NCI-H2081 (cell line): Measurements from ENCODE around the gene SMG6.
"Not testable (repeated sequence)": the region's sequence is repeated elsewhere in the genome, so short reads cannot be mapped to it uniquely, and the experiment has no call there.

ENCODE experiments used
- DNase-seq, 2 experiments: peaks; one replicate each; lab custom pipeline; 2025; lab: John Stamatoyannopoulos, UW

The SMG6 gene

DNA sequence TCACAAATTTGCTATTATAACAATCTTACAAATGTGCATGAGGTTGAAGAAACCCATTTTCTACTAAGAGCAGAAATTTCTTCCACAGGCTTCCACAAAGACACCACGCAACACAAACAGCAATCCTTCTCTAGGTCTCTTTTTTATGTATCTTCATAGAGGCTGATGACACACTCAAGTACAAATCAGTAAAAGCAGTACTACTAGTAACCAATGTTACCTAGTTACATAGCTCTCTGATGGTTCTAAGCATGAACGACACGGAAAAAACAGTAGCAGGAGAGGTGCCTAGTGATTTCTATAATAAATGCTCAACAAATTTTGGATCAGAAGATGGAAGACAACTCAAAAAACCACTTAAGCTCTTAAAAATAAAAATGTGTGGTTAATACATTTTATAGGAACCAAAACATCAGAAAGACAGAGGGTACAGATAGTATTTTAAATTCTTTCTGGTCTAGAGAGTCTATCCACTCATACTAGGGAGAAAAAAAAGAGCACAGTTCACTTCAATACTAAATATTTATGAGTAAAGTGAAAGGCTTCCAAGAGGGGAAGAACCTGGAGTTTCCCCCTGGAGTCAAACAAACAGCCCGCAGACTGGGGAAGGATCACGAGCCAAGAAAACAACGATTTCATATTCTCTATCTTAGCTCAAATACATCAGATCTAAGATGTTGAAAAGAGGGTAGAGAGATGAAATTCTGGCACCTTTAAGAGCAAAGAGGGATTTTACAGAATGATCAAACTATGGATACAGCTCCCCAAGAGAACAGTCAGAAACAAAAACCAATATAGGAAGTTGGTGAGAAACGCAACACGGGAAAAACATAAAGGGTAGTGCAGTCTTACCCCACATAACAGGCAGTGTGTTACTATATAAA is 40.2 kb downstream of the SMG6 start:
- DNase-seq, result no peak

DNA sequence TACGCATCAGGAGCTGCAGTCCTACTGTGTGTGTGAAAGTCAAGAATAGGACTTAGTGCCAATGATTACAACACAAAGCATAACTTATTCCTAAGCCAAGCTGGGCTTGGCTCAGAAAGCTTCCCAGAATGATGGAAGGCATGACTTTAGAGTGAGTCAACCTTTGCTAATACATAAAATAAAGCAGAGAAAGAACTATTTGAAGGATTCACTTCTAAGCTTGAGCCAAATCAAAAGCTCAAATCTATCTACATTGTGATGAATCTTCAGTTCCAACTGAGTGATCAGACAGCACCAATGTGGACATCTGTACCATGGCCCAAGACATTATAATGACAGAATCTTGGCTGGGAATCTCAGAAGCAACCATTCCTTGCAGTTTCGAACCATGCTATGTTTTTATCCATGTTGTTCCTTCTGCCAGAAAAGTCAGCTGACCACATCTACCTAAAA is 41.4 kb downstream of the SMG6 start:
- no peak for DNase-seq

DNA sequence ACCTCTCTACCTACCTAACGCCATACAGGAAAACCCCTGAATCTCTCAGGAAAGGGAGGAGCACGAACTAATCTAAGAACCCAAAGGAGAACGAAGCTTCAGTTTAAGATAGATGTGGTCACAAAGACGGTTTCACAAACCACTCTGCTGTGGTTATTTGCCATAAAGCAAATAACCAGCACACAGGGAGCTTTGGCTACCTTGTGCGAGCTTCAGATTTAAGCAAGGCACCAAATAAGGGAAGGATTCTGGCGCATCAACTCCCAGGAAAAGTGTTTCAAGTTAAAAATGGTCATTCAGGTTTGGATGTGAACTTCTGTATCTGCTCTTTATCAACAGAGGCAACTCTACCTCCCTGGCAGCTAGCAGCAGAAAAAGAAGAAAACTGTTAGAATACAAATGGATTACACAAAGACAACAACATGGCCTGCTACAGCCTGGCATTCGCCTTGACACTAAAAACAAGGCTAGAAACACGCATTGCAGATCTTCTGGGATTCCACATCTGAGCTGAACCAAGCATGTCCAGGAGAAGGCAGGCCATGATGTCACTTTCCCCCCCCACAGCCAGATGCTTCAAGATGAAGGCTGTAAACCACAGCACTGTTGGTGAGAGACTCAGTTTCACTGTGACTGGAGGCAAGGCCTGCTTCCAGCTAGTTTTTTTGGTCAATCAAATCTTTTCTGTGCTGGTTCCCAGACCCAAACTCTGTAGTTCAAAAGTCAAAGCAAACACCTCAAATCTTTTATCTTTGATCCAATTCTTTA is 43.6 kb downstream of the SMG6 start:
- no peak for DNase-seq

DNA sequence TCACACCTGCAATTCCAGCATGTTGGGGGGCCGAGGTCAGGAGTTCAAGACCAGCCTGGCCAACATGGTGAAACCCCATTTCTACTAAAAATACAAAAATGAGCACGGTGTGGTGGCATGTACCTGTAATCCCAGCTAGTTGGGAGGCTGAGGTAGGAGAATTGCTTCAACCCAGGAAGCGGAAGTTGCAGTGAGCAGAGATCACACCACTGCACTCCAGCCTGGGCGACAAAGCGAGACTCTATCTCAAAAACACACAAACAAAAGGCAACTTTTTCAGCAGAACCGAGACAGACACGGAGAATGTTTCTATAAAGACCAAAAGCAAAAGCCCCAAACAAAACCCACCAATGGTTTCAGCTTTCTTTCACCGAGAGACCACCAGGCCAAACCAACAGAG is 44.8 kb downstream of the SMG6 start:
- DNase-seq, result not testable (repeated sequence)

DNA sequence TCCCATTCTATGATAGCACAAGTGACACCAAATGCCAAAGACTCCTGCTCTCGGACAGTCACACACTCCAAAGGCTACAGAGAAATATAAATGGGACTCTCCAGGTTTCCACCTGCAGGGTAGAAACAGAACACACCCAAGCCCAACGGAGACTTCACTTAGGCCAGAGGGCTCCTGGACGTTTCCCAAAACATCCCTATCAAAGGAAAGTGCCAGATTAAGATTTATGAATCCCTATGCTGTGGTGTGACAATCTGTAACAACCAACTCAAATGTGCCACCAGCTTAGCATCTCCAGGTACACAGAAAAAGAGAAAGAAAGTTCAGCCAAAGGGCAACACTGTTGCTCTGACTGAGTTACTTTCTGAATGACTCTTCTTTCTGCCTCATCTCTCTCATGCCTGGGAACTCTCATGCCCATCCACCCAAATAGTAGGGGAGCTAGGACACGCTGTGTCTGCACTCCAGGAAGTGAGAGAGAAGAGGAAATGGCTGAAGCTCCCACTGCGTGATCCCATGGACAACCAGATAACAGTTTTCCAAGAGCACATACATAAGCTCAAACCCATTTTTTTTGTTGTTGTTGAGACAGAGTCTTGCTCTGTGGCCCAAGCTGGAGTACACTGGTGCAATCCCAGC is 49.7 kb downstream of the SMG6 start:
- no peak for DNase-seq

DNA sequence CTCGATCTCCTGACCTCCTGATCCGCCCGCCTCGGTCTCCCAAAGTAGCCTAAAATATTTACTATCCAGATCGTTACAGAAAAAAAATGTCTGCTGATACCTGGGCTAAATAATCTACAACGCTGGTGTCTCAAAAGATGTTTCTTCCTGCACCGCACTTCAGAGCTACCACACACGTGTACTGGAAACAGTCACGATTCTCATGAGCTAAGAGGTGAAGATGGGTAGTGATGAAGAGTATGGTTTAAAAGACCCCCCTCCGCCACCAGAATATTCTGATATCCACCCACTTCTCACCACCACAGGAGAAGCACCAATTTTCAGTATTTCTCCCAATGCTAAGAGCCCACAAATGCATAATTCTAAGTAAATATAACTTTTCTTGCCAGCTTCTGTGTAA is 50.2 kb downstream of the SMG6 start:
- no peak for DNase-seq

DNA sequence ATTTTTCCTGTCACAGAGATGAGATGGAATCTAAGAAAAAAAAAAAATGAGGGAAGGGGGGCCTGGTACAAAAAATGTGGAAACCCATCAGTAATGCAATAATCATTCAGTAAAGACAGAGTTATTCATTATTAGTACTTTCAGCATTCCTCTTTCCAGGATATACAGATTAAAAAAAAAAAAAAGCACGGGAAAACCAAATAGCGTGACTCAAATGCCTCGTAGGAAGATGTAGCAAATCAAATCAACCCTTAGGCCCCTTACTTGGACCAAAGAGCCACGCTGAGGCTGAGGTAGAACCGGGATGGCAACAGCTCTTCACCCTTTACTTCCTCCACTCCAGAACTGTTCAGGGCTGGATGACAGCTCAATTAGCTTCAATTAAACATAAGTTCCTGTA is 52.5 kb downstream of the SMG6 start:
- DNase-seq, result no peak

DNA sequence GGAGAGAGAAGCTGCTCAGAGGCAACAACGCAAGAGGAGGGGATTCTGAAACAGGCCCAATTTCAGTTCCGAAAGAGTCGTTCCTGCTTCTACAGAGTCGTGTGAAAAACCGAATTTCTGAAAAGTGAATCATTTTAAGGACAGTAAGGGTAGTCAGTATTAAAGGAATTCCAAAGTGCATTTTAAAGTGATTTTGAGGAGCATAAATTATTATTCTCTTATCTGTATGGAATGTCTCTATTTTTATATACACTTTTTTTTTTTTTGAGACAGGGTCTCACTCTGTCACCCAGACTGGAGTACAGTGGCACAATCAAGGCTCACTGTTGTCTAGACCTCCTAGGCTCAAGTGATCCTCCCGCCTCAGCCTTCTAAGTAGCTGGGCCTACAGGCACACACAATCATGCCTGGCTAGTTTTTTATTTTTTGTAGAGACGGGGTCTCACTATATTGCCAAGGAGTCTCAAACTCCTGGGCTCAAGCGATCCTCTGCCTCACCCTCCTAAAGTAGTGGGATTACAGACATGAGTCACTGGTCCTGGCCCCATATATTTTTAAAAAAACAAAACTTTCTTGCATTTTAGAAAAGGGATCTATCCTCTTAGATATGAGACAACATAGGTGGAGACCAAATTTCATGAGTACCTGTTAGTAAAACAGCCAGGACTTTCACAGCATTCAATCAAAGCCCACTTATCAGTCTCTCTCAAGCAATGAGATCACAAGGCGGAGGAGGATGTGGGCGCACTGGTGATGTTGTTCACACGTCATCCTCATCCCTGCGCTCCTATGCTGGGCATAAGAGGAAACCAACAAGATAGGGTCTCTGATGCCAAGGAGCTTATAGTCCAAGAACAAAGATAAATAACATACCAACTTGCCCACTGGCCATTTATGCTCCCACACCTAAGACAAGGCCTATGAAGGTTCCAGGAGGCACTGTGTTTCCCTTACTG is 53.2 kb downstream of the SMG6 start:
- no peak for DNase-seq

DNA sequence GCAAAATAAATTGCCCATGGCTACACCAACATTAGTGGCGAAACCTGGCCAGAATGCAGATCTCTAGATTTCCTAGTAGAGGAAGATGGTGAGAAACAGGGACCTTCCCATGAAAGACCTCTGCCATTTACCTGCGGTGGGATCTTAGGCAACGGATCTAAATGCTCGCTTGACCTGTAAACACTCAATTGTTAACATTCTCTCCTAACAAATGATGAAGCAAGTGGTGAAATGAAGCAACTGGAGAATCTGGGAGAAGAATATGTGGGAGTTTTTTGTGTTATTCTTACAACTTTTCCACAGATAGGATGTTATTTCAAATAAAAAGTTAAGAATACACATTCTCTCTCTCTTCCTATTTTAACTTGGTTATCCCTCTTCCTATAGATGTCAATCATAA is 56.6 kb downstream of the SMG6 start:
- no peak for DNase-seq

DNA sequence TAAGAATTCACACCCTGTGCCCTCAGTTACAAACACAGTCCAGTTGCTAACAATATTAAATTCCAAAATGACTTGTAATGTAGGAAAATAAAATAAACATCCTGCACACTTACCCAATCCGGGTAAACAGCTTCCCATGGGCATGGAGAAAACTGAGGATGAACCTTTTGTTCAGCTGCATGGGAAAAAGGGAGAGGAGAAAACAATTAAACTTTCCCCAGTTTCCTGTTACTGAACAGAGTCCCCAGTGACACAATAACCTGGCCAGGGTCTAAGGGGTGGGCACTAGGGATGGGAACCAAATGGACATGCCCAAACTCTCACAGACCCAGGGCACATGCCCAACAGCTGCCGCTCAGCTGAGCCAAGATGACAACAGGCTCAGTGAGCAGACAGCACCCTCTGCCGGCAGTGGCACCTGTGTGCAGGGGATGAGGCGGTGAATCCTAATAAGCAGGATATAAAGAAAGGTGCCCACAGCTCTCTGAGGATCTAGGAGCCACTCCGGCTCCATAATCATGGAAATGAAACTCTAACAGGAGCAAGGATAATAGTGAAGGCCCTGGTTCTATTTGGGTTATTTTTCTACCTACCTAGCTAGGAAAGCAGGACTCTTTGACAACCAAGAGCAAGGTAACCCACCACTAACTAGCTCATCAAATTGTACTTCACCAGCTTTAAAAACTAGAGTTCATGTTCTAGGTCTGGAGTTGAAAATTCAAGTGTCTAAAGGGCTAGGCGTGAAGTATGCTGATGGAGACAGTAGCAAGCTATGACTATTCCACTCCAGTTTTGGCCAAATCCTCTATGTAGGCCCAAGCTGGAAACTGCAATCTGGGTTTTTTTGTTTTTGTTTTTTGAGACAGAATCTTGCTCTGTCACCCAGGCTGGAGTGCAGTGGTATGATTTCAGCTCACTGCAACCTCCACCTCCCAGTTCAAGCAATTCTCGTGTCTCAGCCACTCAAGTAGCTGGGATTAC is 58.8 kb downstream of the SMG6 start:
- DNase-seq, result peak; percentile 66 to 71

DNA sequence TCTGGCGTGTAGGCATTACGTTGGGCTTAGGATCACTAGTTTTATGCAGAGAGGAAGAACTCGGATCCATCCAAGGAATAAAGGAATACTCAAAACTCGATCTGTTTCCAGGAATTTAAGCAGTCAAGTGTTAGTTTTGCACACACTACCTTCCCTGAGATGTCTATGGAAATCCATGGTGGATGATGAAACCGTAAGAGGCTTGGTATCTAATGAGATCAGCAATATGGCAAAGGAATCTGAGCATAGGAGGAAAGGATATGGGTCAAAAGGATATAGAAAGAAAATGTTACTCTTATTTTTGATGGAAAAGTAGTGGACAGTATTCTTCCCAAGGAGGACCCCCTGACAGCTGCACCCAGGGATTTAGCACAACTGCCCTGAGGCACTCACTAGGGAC is 59.6 kb downstream of the SMG6 start:
- no peak for DNase-seq

DNA sequence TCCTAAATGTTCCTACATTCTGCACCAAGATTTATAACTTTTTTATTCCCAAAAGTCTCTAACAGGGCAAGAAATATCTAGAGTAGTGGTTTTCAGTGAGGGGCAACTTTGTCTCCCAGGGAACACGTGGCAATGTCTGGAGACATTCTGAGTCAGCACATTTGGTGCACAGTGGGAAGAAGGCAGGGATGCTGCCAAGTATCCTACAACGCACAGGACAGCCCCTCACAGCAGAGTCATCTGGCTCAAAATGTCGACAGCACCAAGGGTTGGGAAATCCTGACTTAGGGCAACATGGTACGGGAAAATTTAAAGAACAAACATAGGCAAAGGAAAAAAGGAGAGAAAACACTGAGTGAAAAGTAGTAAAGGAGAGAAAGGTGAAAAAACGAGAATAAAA is 61.8 kb downstream of the SMG6 start:
- no peak for DNase-seq

DNA sequence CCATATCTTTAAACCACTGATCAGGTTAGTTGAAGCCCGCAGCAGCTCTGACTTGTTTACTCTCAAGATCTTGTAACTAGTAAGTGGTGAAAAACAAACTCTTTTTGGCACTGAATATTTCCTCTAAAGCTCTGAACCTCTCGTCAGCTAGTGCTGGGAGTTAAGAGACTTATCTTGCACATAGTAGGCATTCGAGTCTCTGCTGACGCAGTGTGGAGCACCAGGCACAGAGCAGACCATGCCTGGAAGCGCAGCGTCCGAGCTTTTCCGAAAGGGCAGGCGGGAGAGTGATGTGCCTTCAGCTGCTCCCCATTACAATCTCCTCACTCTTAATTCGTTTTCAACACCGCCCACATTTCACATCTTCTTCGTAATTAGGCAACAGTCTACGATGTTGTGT is 63.0 kb downstream of the SMG6 start:
- no peak for DNase-seq

DNA sequence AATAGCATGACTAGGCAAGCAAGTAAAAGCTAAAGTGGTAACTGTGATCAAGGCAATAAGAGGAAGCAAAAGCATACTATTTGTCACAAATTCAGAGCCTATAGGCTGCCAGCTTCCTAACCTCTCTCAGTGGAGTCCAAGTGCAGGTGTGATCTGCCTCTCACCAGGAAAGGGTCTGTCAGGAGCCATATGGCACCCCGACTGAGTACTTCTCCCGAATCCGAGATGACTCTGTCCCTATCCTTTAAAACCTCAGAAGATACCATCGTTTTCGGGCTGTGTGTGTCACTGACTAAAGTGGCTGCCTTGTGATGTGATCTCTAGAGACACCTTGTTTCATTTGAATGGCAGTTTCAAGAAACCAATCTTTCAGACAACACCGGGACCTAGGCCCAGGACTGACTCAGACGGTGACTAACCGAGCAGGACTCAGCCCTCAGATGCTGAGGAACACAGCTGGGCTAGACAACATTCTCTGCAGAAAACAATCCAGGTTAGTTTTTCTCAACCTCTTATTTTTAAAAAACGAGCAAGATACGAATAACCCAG is 63.6 kb downstream of the SMG6 start:
- no peak for DNase-seq

DNA sequence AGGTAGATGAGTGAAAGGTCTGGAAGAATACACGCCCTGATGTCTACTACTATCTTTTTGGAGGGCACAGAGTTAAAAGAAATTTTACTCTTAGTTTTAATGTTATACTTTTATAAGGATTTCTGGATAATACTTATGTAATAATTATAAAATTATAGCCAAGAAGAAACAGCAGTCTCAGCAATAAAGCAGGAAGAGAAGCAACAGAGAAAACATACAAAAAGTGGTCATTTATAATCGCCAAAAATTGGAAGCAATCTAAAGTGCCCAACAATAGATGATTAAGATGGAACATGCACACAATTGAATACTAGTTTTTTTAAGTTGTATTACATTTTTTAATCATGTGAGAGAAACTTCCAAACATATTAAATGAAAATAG is 64.4 kb downstream of the SMG6 start:
- DNase-seq, result no peak

DNA sequence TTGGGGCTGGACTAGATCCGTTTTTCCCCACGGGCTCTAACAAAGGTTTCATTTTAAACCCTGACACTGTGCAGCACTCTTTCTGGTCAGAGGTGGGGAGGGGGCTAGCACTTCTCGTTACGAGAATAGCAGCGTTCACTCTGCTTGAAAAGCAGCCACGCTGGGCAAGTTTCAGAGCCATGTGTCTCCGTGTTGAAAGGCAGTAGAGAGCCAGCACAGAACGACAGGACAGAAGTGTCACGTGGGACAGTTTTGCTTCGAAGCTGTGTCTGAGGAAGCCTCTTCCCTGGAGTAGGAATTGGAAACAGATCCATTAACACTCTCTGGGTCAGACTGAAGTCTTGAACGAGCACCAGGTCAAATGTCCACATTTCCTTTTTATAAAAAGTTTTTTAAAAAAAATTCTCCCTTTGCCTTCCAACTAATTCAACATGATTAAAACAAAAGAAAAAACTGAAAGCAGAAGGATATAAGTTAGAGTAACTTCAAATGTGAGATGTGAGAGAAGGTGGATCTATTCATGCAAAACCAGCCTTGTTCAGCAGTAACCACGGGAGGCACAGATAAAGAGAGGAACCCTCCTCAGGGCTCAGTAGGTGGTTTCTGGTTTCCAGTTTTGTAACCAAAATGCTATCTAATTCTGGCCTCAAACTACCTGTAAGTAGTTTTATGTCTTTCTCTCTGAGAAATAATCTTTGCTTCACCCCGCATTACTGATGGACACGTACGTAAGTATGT is 65.0 kb downstream of the SMG6 start:
- no peak for DNase-seq

DNA sequence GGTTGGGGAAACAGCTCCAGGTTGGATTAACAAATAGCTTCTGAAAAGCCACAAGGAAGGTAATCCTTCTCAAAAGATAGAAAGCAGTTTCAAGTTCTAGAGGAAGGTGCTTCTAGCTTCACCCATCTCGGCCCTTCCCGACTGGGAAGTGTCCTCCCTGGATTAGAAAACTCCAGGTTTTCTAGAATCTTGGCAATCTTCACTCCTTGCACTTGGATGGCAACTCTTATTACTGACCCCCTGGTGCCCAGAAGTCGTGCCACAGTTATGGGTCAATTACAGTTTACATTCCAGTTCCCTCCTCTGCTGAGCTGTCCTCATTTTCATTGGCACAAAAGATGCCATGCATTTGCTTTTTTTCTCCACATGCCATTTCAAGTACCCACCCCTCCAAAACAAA is 65.6 kb downstream of the SMG6 start:
- no peak for DNase-seq

DNA sequence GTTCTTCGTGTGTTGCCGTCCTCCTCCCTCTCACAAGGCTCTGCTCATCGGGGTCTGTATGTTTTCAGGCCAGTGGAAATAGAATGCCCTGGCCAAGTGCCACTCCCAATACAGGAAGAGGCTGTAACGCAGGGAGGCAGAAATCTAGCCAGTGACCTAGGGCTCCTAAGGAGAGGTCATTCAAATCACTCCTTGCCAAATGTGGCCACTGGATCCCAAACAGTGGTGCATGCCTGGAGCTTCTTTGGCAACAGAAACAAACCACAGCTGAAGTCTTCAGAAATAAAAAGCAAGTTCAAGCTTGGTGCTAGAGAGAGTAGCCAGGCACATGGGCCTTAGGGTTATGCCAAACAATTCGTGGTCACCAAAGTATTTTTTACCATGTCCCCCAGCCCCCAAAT is 66.1 kb downstream of the SMG6 start:
- DNase-seq, result no peak

DNA sequence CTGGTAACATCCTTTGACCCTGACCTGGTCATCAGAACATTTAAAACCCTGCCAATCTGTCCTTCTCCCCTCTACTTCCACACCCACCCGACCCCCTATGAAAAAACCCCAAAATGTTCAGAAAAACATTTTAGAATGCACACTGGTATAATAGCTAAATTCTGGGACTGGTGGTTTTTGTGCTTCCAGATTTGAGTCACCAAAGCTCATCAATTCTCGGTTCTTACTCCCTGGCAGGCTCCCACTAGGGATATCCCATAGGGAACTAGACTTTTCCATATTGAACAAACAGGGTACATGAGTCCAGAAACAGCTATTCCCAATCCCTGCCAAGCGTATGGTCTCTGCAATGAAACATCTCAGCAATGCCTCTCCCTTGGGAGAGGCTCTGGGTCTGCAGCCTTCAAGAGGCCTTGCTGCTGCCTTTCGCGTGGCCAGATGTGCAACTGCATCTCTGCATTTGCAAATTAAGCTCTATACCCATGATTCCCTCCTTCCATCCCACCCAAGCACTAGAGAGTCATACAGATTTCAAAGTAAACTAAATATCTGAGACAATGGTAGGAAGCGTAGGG is 67.7 kb downstream of the SMG6 start:
- no peak for DNase-seq
